ENCODE results near the gene ZNF584.

The ZNF584 gene

GRCh38 chr19:58387338-58388174, 20.9 kb upstream of the ZNF584 start:
- H3K36me3 ChIP-seq (replicated peaks; ENCODE audit: insufficient read depth, low read length) = peaks cover 10% of the 10 kb centered on the region; the same call in 1 of the 2 replicates
- H3K27ac ChIP-seq (ENCODE audit: low read length) = peak overlapping the region; percentile 83; the same call in 1 of the 2 replicates
- H3K9me3 ChIP-seq (replicated peaks; ENCODE audit: insufficient read depth, low read length) = no peaks in the 10 kb centered on the region
- H3K4me3 ChIP-seq (ENCODE audit: low read length) = peak overlapping the region; percentile 87
- H3K4me2 ChIP-seq (ENCODE audit: low read depth, low read length) = peak overlapping the region; percentile 61
- DNase-seq = no peak
- H3K4me1 ChIP-seq (ENCODE audit: low read length) = peaks cover 12% of the 10 kb centered on the region; the same call in 1 of the 2 replicates
- no peaks in the 10 kb centered on the region for H3K9me2 ChIP-seq (replicated peaks; ENCODE audit: insufficient read depth, low read length)
- no peaks in the 10 kb centered on the region for H4K20me1 ChIP-seq (ENCODE audit: insufficient read depth, low read length)
- peaks cover 3% of the 10 kb centered on the region; the same call in 1 of the 2 replicates for H3F3A ChIP-seq (ENCODE audit: insufficient read depth, low read length)
- TF ChIP-seq CTCF (IDR thresholded peaks at IDR 0.05; ENCODE audit: low read length) = no peak
- TF ChIP-seq EZH2 (optimal IDR thresholded peaks at IDR 0.05; ENCODE audit: low read depth, low read length) = no peak
- no peak for TF ChIP-seq EZH2phosphoT487 (IDR thresholded peaks at IDR 0.05; ENCODE audit: low read length)
- peaks cover 32% of the 10 kb centered on the region for H3K79me2 ChIP-seq (ENCODE audit: low read length)
- H3K9ac ChIP-seq (ENCODE audit: low read length) = peak overlapping the region; percentile 84
- H2AFZ ChIP-seq (ENCODE audit: low read length) = peak overlapping the region; percentile 24; the same call in 1 of the 2 replicates
- no peaks in the 10 kb centered on the region for H3K27me3 ChIP-seq (replicated peaks; ENCODE audit: insufficient read depth, low read length)

GRCh38 chr19:58388175-58388526, 20.3 kb upstream of the ZNF584 start:
- peaks cover 3% of the 10 kb centered on the region; the same call in 1 of the 2 replicates for H3F3A ChIP-seq (ENCODE audit: insufficient read depth, low read length)
- no peaks in the 10 kb centered on the region for H4K20me1 ChIP-seq (ENCODE audit: insufficient read depth, low read length)
- no peak overlapping the region for H3K9ac ChIP-seq (ENCODE audit: low read length)
- no peaks in the 10 kb centered on the region for H3K9me3 ChIP-seq (replicated peaks; ENCODE audit: insufficient read depth, low read length)
- peaks cover 37% of the 10 kb centered on the region for H3K79me2 ChIP-seq (ENCODE audit: low read length)
- peaks cover 12% of the 10 kb centered on the region; the same call in 1 of the 2 replicates for H3K4me1 ChIP-seq (ENCODE audit: low read length)
- no peaks in the 10 kb centered on the region for H3K27me3 ChIP-seq (replicated peaks; ENCODE audit: insufficient read depth, low read length)
- DNase-seq = no peak
- peak overlapping the region; percentile 87 for H3K4me3 ChIP-seq (ENCODE audit: low read length)
- TF ChIP-seq EZH2 (optimal IDR thresholded peaks at IDR 0.05; ENCODE audit: low read depth, low read length) (no peak), CTCF (IDR thresholded peaks at IDR 0.05; ENCODE audit: low read length) (no peak), EZH2phosphoT487 (IDR thresholded peaks at IDR 0.05; ENCODE audit: low read length) (no peak)
- H3K4me2 ChIP-seq (ENCODE audit: low read depth, low read length) = peak overlapping the region; percentile 61
- H3K9me2 ChIP-seq (replicated peaks; ENCODE audit: insufficient read depth, low read length) = no peaks in the 10 kb centered on the region
- peaks cover 10% of the 10 kb centered on the region; the same call in 1 of the 2 replicates for H3K36me3 ChIP-seq (replicated peaks; ENCODE audit: insufficient read depth, low read length)
- no peak overlapping the region for H2AFZ ChIP-seq (ENCODE audit: low read length)
- no peak overlapping the region for H3K27ac ChIP-seq (ENCODE audit: low read length)

- DNase-seq = no peak
- peaks cover 5% of the 10 kb centered on the region; the same call in 1 of the 2 replicates for H3K4me1 ChIP-seq (ENCODE audit: low read length)
- H3K4me3 ChIP-seq (ENCODE audit: low read length) = no peak overlapping the region
- no peaks in the 10 kb centered on the region for H3K9me3 ChIP-seq (replicated peaks; ENCODE audit: insufficient read depth, low read length)
- H3K9me2 ChIP-seq (replicated peaks; ENCODE audit: insufficient read depth, low read length) = no peaks in the 10 kb centered on the region
- H3K27ac ChIP-seq (ENCODE audit: low read length) = no peak overlapping the region
- no peak overlapping the region for H3K4me2 ChIP-seq (ENCODE audit: low read depth, low read length)
- H4K20me1 ChIP-seq (ENCODE audit: insufficient read depth, low read length) = no peaks in the 10 kb centered on the region
- H3K79me2 ChIP-seq (ENCODE audit: low read length) = peaks cover 26% of the 10 kb centered on the region
- H2AFZ ChIP-seq (ENCODE audit: low read length) = no peak overlapping the region
- no peak overlapping the region for H3K9ac ChIP-seq (ENCODE audit: low read length)
- no peaks in the 10 kb centered on the region for H3F3A ChIP-seq (ENCODE audit: insufficient read depth, low read length)
- peaks cover 7% of the 10 kb centered on the region; the same call in 1 of the 2 replicates for H3K36me3 ChIP-seq (replicated peaks; ENCODE audit: insufficient read depth, low read length)
- TF ChIP-seq CTCF (IDR thresholded peaks at IDR 0.05; ENCODE audit: low read length) (no peak), EZH2 (optimal IDR thresholded peaks at IDR 0.05; ENCODE audit: low read depth, low read length) (no peak)
- H3K27me3 ChIP-seq (replicated peaks; ENCODE audit: insufficient read depth, low read length) = no peaks in the 10 kb centered on the region
Measured at GRCh38 chr19:58392945-58393724, 15.3 kb upstream of the ZNF584 start.
